GM21825 (cell line): ENCODE data around the gene GAA.

Experiments
- ATAC-seq: cut with Tn5 transposase; IDR thresholded peaks from one replicate; pipeline ENCODE4 v1.9.1; 2021; ENCODE audit warnings: mild to moderate bottlenecking, moderate library complexity; ENCODE audit not compliant: unreplicated experiment

Gene GAA

DNA sequence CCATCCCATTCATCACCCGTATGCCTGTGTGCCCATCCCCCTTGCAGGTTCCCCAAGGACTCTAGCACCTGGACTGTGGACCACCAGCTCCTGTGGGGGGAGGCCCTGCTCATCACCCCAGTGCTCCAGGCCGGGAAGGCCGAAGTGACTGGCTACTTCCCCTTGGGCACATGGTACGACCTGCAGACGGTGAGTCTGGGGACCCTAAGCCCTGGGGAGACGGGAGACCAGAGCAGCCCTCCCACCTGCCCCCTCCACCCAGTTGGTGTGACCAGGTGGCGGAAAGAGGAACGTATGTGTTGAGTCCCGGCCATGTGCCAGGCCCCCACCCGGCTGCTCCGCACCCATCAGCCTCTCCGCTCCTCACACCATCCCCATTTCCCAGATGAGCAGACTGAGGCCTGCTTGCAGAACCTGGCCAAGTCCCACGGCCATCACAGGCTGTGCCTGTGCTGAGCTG, 15.6 kb downstream of the GAA start:
- ATAC-seq, result no peak

DNA sequence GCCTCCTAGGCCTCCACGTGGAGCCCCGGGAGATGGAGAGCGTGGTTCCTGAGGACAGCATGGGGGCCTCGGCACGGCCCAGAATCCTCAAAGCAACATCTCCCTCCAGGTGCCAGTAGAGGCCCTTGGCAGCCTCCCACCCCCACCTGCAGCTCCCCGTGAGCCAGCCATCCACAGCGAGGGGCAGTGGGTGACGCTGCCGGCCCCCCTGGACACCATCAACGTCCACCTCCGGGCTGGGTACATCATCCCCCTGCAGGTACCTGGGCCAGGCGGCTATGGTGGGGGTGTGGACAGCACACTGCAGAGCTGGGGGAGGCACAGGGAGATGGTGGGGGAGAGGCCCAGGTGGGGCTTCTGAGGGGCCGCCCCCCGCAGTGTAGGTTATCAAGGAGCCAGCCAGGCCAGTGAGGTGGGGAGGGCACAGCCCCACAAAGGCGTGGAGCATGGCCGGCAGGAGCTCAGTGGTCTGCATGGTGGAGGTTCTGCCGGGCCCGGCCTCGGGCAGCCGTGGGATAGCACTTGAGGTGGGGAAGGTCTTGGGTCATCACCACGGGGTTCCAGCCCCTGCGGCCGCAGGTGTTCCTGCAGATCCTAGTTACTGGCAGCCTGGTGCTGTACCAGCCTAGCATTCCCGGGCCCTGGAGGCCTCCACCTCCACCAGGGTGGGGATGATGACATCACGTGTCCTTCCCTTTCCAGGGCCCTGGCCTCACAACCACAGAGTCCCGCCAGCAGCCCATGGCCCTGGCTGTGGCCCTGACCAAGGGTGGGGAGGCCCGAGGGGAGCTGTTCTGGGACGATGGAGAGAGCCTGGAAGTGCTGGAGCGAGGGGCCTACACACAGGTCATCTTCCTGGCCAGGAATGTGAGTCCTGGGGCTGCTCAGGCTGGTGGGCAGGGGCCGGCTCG, 16.4 kb downstream of the GAA start:
- ATAC-seq, result no peak

DNA sequence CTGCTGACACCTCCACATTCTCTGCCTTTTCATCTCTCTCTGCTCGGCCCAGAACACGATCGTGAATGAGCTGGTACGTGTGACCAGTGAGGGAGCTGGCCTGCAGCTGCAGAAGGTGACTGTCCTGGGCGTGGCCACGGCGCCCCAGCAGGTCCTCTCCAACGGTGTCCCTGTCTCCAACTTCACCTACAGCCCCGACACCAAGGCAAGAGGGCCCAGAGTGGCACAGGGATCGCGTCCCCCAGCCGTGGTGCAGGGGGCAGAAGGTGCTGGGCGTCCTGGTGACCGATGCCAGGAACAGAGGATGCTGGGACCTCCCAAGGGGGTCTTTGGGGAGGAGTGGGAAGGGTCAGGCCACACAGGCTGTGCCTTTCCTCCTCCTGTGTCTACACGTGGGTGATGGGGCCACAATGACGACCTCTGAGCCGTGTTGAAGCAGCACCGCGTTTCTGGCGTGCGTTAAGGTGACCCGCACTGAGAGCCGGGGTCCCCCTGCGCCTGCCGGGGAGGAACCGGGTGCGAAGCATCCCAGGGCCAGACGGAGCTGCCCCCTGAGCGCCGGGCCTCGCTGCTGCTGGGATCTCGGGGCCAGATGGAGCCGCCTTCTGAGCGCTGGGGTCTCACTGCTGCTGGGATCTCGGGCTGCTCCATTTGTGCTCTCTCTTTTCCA, 17.4 kb downstream of the GAA start:
- no peak for ATAC-seq

DNA sequence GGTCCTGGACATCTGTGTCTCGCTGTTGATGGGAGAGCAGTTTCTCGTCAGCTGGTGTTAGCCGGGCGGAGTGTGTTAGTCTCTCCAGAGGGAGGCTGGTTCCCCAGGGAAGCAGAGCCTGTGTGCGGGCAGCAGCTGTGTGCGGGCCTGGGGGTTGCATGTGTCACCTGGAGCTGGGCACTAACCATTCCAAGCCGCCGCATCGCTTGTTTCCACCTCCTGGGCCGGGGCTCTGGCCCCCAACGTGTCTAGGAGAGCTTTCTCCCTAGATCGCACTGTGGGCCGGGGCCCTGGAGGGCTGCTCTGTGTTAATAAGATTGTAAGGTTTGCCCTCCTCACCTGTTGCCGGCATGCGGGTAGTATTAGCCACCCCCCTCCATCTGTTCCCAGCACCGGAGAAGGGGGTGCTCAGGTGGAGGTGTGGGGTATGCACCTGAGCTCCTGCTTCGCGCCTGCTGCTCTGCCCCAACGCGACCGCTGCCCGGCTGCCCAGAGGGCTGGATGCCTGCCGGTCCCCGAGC, 17.9 kb downstream of the GAA start:
- no peak for ATAC-seq

DNA sequence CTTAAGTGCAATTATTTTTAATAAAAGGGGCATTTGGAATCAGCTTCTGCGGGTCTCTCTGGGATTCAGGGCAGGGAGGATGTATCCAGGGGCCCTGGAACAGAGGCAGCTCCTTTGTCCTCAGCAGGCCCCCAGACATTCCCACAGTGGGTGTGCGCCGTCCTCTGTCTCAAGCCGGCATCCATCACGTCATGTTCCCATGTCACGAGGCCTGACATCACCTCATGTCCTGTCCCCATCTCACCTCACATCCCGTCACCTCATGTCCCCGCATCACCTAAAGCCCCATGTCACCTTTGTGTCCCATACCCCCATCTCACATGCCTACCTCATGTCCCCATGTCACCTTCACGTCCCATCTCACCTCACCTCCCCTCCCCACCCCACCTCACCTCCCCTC, 18.5 kb downstream of the GAA start:
- no peak for ATAC-seq

DNA sequence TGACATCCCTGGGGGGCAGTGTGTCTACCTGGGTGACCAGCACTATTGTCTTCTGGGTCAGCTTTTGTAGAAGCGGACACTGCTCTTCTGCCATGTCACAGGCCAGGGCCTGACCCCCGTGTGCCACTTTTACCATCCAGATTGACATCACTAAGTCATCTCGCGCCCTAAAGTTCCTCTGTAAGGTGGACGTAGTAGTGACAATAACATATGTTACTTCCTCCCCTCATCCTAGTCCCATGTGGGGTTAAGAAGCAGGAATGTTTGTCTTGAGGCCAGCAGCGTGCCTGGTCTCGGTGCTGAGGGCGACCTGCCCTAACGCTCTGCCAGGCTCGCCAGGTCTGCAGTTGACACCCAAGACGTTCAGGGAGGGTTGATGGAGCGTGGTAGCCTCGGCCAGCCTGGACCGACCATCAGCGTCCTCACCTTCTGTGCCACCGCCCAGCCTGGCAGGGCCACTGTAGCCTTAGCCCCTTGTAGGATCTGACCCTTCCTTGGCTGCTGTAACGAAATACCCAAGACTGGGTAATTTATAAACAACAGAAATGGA, 20.7 kb downstream of the GAA start:
- no peak for ATAC-seq

DNA sequence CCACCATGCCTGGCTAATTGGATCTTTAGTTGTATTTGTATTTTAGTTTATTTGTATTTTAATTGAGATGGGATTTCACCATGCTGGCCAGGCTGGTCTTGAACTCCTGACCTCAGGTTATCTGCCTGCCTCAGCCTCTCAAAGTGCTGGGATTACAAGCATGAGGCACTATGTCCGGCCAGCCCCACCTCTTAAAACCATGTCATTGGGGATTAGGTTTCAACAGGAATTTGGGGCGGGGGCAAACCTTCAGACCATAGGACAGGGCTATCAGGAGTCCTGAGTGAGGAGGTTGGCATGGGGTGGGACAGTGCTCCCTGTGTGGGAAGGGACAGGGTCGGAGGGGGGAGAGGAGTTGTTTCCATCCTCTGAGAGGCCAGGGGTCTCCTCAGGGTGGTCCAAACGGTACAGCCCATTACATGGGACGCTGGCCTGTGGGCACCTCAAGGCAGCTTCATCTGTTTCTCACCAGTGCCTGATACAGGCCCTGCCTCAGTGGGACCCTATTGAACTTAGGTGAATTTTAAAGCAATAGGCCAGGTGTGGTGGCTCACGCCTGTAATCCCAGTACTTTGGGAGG, 21.6 kb downstream of the GAA start:
- no peak for ATAC-seq

DNA sequence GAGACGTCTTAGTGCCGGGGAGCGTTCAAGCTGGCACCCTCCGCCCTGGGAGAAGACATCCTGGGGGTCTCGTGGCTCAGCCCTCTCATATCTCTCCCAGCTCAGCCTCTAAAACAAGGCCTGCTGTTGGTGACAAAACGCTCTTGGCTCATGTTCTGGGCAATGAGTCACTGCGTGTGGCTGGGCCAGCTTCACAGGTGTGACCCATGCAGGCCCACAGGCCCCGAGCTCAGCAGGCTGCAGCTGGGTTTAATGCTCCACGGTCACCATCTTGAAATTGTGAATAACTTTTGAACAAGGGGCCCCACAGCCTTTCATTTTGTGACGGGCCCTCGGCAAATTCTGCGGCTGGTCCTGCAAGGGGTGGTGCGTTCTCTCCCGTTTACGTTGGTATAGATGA, 22.4 kb downstream of the GAA start:
- no peak for ATAC-seq

DNA sequence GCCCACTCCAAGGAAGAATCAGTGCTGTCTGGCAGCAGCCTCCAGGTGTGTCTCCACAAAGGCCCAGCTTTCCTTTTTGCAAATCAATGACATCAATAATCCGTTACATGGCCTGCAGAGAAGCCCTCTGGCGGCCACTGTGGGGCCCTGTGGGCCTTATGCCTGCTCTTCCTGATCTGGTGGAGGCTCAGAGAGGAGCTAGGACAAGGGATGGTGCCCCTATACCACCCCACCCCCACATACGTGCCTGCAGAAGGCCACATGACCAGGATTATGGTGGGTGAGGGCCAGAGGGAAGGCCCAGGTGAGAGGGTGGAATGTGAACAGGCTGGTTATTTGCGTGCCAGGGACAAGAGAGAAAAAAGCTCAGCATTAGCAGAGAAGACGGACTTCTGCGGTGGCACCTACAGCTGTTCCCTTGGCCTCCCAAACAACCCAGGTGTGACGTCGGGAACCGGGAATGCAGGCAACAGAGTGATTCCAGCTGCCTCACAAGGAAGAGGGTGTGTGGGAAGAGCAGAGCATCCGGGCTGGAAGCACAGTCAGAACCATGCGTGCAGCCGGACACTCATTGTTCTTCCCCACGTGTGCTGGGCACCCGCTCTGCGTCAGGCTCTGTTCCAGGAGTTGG, 23.1 kb downstream of the GAA start:
- ATAC-seq, result no peak

DNA sequence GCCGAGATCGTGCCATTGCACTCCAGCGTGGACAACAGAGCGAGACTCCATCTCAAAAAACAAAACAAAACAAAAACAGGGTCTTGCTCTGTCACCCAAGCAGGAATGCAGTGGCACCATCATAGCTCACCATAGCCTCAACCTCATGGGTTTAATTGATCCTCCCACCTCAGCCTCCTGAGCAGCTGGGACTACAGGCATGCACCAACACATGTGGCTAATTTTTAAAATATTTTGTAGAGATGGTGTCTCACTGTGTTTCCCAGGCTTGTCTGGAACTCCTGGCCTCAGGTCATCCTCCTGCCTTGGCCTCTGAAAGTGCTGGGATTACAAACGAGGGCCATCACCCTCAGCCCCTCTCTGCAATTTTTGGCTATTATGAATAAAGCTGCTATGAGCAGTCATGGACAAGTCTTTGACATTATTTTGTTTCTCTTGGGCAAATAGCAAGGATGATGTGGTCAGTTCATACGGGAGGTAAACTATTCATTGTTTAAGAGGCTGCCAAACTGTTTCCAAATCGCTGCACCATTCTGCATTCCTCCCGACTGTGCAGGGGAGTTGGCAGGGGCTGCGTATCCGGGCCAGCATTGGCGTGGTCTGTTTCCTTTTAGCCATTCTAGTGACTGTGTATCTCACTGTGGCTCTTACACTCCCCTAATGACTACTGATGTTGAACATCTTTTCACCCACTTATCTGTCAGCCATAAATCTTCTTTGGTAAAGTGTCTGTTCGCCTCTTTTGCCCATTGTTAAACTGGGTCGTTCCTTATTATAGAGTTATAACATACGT, 24.5 kb downstream of the GAA start:
- no peak for ATAC-seq

DNA sequence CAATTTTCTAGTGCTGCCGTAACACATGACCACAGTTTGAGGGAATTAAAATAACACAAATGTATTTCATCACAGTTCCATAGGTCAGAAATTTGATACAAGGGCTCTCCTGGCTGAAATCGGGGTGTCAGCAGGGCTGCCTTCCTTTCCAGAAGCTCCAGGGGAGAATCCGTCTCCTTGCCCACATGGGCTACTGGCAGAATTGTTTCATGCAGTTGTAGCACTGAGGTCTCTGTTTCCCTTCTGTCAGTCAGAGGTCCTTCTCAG, 25.0 kb downstream of the GAA start:
- no peak for ATAC-seq

DNA sequence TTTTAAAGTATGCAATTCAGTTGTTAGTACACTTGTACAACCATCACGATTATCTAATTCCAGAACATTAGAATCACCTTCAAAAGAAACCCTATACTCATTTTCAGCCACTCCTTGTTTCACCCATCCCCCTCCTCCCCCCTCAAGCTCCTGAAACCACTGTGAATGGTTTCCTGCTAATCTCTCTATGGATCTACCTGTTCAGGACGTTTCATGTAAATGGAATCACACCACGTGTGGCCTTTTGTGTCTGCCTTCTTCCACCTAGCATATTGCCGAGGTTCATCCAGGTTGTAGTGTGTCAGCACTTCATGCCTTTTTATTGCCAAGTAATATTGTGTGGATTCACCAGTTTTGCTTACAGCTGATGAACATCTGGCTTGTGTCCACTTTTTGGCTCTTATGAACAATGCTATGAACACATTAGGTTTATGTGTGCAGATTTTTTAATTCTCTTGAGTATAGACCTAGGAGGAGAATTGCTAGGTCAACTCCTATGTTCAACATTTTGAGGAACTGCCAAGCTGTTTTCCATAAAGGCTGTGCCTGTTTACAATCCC, 27.7 kb downstream of the GAA start:
- ATAC-seq, result no peak

DNA sequence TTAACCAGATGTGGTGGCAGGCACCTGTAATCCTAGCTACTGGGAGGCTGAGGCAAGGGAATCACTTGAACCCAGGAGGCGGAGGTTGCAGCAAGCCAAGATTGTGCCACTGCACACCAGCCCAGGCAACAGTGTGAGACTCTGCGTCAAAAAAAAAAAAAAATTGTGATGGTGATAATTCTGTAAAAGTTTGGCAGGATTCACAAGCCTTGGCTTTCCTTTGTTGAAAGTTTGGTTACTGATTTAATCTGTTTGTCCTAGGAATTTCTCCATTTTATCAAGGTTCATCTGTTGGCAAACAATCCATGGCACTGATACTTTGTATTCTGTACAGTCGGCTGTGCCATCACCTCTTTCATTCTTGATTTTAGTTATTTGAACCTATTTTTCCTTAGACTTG, 29.6 kb downstream of the GAA start:
- ATAC-seq, result no peak

DNA sequence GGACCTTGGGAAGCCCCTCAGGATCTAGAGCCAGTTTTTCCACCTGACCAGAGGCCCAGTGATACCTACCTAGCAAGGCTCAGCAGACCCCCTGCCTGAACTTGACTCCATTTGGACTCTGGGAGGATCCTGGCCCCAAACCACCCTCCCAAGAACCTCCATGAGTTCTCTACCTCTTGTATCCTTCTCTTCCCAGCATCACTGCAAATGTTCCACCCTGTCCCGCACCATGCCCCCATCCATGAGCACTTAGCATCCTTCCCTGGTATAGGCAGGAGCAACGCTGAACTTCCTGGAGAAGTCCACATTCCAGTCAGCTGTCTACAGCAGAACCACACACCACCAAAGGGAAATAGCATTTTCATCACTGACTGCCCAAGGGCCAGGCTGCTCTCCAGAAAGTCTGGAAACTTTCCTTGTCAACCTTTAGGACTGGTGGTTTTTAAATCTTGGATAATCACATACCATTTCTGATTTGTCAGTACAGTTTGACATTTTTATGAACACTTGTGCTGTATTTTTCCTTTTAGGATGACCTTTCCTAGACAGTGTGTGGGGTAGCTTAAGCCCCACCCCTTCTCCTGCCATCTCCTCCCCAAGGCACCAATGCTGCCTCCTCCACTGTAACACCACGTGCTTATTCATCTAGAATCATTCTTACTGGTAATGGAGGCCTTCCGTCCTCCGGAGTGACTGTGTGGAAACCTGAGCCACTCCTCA, 31.7 kb downstream of the GAA start:
- ATAC-seq, result no peak

DNA sequence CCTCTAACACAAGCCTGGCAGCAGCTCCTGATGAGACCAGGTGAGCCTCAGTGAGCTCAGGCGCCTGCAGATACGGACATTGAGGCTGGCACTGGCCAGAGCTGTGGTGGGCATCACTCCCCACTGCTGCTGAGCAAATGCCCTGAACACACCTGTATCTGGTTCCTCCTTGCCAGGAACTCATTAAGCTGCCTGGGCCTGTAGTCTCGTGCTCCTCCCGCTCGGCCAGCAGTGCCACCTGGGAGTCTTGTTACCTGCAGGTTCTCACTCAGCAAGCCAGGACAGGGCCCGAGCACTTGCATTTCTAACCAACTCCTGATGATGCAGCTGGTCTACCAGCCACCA, 32.2 kb downstream of the GAA start:
- no peak for ATAC-seq

DNA sequence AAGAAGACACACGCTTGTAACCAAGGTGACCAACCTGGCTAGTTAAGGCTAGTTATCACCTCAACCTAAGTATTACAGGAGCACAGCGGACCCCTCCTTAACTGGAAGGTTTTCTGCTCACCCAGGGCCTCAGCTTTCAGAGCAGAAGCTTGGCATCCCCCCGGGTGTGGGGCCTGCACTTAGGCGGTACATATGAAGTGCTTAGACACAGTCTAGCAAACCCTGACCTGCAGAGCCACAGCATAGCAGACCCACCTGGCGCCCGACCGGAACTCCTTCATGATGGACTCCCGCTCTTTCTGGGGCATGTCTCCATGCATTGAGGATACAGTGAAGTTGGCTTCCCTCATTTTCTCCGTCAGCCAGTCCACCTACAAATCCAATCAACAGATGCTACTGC, 35.8 kb downstream of the GAA start:
- ATAC-seq, result no peak

DNA sequence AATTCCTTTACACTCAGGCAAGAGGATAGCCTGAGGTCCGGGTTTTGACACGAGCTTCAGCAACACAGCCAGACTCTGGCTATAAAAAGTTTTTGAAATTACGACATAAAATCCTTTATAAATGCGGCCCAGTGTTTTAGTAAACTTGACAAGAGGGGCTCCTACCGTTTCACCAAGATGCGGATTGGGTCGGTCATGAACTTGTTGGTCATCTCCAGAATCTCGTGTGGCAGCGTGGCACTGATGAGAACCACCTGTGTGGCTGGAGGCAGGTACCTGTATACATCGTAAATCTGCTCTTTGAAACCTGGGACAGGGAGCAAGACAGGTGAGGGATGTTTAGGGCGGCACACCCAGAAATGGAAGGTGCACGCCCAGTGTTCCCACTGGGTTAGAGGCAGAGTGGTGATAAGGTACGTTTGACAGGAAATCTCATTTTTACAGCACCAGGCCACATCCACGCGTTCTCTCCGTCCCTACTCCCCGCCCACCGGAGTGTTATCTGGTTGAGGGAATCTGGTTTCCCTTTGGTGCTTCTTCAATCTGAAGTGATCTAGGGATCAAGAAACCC, 37.6 kb downstream of the GAA start:
- ATAC-seq, result no peak

DNA sequence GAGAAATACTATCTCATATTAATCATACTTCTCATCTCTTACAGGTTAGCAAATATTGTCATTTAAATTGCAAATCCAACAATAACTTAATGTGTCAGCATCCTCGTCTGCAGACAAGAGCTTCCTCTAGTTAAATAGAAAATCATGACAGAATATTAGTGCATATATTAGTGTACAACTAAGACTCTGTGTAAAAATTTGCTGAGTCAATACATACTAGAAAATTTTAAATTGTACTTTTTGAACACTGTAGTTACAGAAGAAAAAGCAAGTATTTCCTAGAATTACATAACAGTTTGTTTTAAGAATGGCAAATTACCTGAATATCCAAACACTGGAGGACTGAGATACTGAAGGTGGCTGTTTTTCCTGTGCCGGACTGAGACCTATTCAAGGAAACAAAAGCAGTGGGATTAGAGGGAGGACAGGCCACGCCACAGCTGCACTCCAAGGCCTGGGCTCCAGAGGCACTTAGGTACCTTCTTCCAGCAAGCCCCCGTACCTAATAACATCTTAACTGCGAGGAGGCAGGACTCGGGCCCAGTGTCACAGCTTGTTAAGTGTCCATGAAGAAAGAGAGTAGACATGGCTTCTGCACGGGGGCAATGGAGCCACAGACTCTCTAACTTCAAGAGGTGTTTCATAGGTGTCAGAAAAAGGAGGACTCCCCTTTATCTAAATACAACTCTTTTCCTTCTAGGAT, 40.2 kb downstream of the GAA start:
- no peak for ATAC-seq

DNA sequence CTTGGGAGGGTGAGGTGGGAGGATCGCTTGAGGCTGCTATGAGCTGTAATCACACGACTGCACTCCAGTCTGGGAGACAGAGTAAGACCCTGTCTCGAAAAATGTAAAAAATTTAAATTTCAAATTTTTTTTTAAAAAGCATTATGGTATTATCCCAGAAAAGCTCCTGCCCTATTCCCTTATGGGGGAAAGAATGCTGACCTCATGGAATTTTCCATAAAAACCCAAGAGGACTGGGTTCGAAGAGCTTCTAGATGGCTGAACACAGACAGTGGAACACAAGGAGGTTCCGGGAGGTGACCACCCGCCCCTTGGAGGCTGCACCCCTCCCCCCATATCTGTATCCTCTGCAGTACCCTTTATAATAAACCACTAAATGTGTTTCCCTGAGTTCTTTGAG, 41.5 kb downstream of the GAA start:
- no peak for ATAC-seq
